Osteoblast (primary cell): ENCODE measurements around the gene ZNF512. TPM values are rescaled to one million over a fixed set of nuclear protein-coding genes. Genes with fewer than 3 reads are reported as not detected.

Experiments
- DNase-seq: peaks from one replicate; pipeline ENCODE4 v3.0.0; 2011; ENCODE audit warnings: low spot score, mixed read lengths; ENCODE audit not compliant: insufficient read length; ENCODE audit errors: missing footprints
- H2AFZ ChIP-seq: 2 replicates; pipeline ENCODE4 v1.6.0; 2011; ENCODE audit warnings: mild to moderate bottlenecking, low read length
- H3K27ac ChIP-seq: 2 replicates; pipeline ENCODE4 v1.5.1; 2011; ENCODE audit warnings: mild to moderate bottlenecking, low read depth, low read length, moderate library complexity
- H3K27me3 ChIP-seq: 2 replicates; pipeline ENCODE4 v1.6.0; 2012; ENCODE audit warnings: mild to moderate bottlenecking, control low read depth, inconsistent platforms, low read length, moderate library complexity; ENCODE audit not compliant: insufficient read depth
- H3K36me3 ChIP-seq: 2 replicates; pipeline ENCODE4 v1.5.1; 2011; ENCODE audit warnings: mild to moderate bottlenecking, low read length, control low read depth, moderate library complexity; ENCODE audit not compliant: insufficient read depth
- H3K4me1 ChIP-seq: 2 replicates; pipeline ENCODE4 v1.5.1; 2011; ENCODE audit warnings: mild to moderate bottlenecking, low read length, control low read depth, moderate library complexity; ENCODE audit not compliant: insufficient read depth
- H3K4me2 ChIP-seq: 2 replicates; pipeline ENCODE4 v1.6.0; 2011; ENCODE audit warnings: mild to moderate bottlenecking, low read length; ENCODE audit not compliant: insufficient read depth
- H3K4me3 ChIP-seq: fragments of 200-600 bp; sonication (generic); 3 replicates; pipeline ENCODE4 v1.5.1; 2012; ENCODE audit warnings: mild to moderate bottlenecking, low read length, inconsistent platforms; ENCODE audit not compliant: insufficient read depth
- H3K79me2 ChIP-seq: 2 replicates; pipeline ENCODE4 v1.6.0; 2012; ENCODE audit warnings: mild to moderate bottlenecking, low read length, control low read depth, inconsistent platforms; ENCODE audit not compliant: insufficient read depth
- H3K9me3 ChIP-seq: 2 replicates; pipeline ENCODE4 v1.5.1; 2011; ENCODE audit warnings: low read depth, low read length, control low read depth
- H4K20me1 ChIP-seq: 2 replicates; pipeline ENCODE4 v1.6.0; 2012; ENCODE audit warnings: mild to moderate bottlenecking, low read length, control low read depth; ENCODE audit not compliant: insufficient read depth
- total RNA-seq: library from RNA; depleted of rRNA; stranded (reverse); fragments of >200 nt; gene quantifications from 2 replicates; pipeline ENCODE4 v1.2.3, GENCODE V29; 2012
- TF ChIP-seq, protein P1 (sequence below): IDR thresholded peaks from 2 replicates; pipeline ENCODE4 v1.5.1; 2011; ENCODE audit warnings: mild to moderate bottlenecking, low read depth, low read length, moderate library complexity; ENCODE audit errors: extremely low read depth

Gene ZNF512
- total RNA-seq, 1 donor: 21.4 TPM

DNA sequence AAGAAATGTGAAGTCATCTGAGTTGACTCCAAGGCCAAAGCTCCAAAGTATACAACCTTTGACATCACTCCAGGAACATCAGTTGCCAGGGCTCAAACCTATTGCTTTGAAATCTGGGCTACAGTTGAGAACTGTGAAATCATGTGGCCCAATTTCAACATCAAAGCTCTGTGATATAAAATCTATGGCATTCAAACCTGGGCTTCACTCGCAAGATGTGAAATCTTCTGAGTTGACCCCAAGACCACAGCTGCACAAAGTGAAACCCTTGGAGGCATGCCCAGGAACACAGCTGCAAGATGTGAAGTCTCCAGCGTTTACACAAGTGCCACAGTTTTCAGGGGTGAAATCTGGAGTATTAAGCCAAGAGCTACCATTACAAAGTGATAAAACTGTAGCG is 9.4 kb upstream of the ZNF512 start:
- H4K20me1 ChIP-seq: no peaks in the 10 kb centered on the region
- no peak overlapping the region for H3K4me2 ChIP-seq
- no peaks in the 10 kb centered on the region for H3K9me3 ChIP-seq
- no peaks in the 10 kb centered on the region for H3K36me3 ChIP-seq
- H3K27ac ChIP-seq: no peak overlapping the region
- no peaks in the 10 kb centered on the region for H3K4me1 ChIP-seq
- DNase-seq: no peak
- no peak overlapping the region for H2AFZ ChIP-seq
- no peaks in the 10 kb centered on the region for H3K27me3 ChIP-seq
- TF ChIP-seq, protein P1, sequence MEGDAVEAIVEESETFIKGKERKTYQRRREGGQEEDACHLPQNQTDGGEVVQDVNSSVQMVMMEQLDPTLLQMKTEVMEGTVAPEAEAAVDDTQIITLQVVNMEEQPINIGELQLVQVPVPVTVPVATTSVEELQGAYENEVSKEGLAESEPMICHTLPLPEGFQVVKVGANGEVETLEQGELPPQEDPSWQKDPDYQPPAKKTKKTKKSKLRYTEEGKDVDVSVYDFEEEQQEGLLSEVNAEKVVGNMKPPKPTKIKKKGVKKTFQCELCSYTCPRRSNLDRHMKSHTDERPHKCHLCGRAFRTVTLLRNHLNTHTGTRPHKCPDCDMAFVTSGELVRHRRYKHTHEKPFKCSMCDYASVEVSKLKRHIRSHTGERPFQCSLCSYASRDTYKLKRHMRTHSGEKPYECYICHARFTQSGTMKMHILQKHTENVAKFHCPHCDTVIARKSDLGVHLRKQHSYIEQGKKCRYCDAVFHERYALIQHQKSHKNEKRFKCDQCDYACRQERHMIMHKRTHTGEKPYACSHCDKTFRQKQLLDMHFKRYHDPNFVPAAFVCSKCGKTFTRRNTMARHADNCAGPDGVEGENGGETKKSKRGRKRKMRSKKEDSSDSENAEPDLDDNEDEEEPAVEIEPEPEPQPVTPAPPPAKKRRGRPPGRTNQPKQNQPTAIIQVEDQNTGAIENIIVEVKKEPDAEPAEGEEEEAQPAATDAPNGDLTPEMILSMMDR: no peak
- no peak overlapping the region for H3K4me3 ChIP-seq
- H3K79me2 ChIP-seq: no peaks in the 10 kb centered on the region

- H3K27me3 ChIP-seq: no peaks in the 10 kb centered on the region
- H3K27ac ChIP-seq: no peak overlapping the region
- no peak overlapping the region for H2AFZ ChIP-seq
- H3K79me2 ChIP-seq: peaks cover 36% of the 10 kb centered on the region
- H3K4me3 ChIP-seq: no peak overlapping the region
- H3K36me3 ChIP-seq: no peaks in the 10 kb centered on the region
- peak; percentile 14 for DNase-seq
- H3K4me1 ChIP-seq: peaks cover 19% of the 10 kb centered on the region
- no peak overlapping the region for H3K4me2 ChIP-seq
- TF ChIP-seq, protein P1: no peak
- peaks cover 15% of the 10 kb centered on the region for H4K20me1 ChIP-seq
- no peaks in the 10 kb centered on the region for H3K9me3 ChIP-seq
Measured at GRCh38 chr2:27581417-27582128, 1.3 kb upstream of the ZNF512 start.

DNA sequence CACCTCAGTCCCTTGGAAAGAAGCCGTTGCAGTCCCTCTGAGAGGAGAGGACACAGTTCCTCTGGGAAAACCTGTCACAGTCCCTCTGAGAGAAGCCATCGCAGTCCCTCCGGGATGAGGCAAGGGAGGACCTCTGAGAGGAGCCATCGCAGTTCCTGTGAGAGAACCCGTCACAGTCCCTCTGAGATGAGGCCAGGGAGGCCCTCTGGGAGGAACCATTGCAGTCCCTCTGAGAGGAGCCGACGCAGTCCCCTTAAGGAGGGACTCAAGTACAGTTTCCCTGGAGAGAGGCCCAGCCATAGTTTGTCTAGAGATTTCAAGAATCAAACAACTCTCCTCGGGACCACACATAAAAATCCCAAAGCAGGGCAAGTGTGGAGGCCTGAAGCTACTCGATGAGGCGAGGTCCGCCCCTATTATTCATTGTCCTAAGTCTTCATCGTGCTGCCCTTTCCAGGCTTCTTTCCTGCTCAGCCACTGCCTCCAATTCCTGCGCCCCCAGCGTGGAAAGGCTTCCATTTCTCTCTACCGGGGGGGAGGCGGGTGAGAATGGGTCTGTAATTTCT is 630 bp upstream of the ZNF512 start:
- no peaks in the 10 kb centered on the region for H3K9me3 ChIP-seq
- no peak for DNase-seq

More for the DNA sequence above, 630 bp upstream of the ZNF512 start:
- peaks cover 42% of the 10 kb centered on the region for H3K79me2 ChIP-seq
- H3K27ac ChIP-seq: peak overlapping the region; percentile 66
- TF ChIP-seq, protein P1: no peak
- H2AFZ ChIP-seq: peak overlapping the region; percentile 96
- peak overlapping the region; percentile 86 for H3K4me2 ChIP-seq
- H3K4me3 ChIP-seq: peak overlapping the region; percentile 80
- H4K20me1 ChIP-seq: peaks cover 18% of the 10 kb centered on the region
- H3K27me3 ChIP-seq: no peaks in the 10 kb centered on the region
- H3K36me3 ChIP-seq: no peaks in the 10 kb centered on the region
- H3K4me1 ChIP-seq: peaks cover 19% of the 10 kb centered on the region
